K562 (cell line): ENCODE measurements around the gene PKIB. TPM values are rescaled to one million over a fixed set of nuclear protein-coding genes. Genes with fewer than 3 reads are reported as not detected.

Experiments used
- ATAC-seq: fragments of 200-7000 bp; cut with Tn5 transposase; 3 replicates; pipeline ENCODE4 v1.9.1; 2020; ENCODE audit warnings: moderate library complexity
- BruUV-seq: library from RNA; stranded (reverse); fragments of 400-500 nt; replicated peaks from 2 replicates; lab custom pipeline; 2021; lab: Mats Ljungman, UMichigan
- CTCF ChIA-PET: fragments of 300-600 bp; formaldehyde crosslinking; extraction: SDS; loops from one replicate; lab custom pipeline; 2021; ENCODE audit warnings: low intra/inter-chr PET ratio; lab: Yijun Ruan, JAX
- POLR2A ChIA-PET: fragments of 300-600, 350-650 bp; sonication (Branson Sonifier 250); formaldehyde crosslinking; extraction: SDS; loops from one replicate; lab custom pipeline; 2021; ENCODE audit warnings: antibody characterized with exemption, inconsistent platforms; lab: Yijun Ruan, JAX
- DNase-seq, 4 experiments: peaks; one replicate each; pipeline versions ENCODE4 v3.0.0 to v3.0.0-alpha.2; 2011 to 2018; ENCODE audit warnings: low spot score in 3 of 4, mixed read lengths in 3 of 4; ENCODE audit errors: extremely low read depth in 1 of 4
- FAIRE-seq: peaks from 2 replicates; lab custom pipeline; 2011; peaks lifted over from hg19 to GRCh38; lab: Jason Lieb, UNC
- H2AFZ ChIP-seq: 2 replicates; pipeline ENCODE4 v1.6.0; 2011; ENCODE audit warnings: low read depth, low read length, control low read depth, inconsistent platforms
- H3K27ac ChIP-seq: fragments of 200-600 bp; 3 replicates; pipeline ENCODE4 v1.8.0; 2011; ENCODE audit warnings: low read depth, mild to moderate bottlenecking, control low read depth, inconsistent platforms, low read length, moderate library complexity, mixed read lengths; ENCODE audit errors: extremely low read depth
- H3K27me3 ChIP-seq, 2 experiments: fragments of 300-600 bp in 1 of 2; 2 replicates in 1 of 2; 3 replicates in 1 of 2; pipeline versions ENCODE4 v1.6.0 to v1.8.0; 2011; ENCODE audit warnings: inconsistent platforms in 2 of 2, low read length in 2 of 2, mild to moderate bottlenecking in 1 of 2, mixed read lengths in 1 of 2, moderate library complexity in 1 of 2; ENCODE audit not compliant: control insufficient read depth in 2 of 2, insufficient read depth in 2 of 2
- H3K36me3 ChIP-seq: fragments of 300-600 bp; 3 replicates; pipeline ENCODE4 v1.8.0; 2011; ENCODE audit warnings: mild to moderate bottlenecking, low read length, inconsistent platforms; ENCODE audit not compliant: control insufficient read depth, insufficient read depth
- H3K4me1 ChIP-seq, 2 experiments: fragments of 200-600 bp in 1 of 2; replicated peaks in 1 of 2; 2 replicates in 1 of 2; 3 replicates in 1 of 2; pipeline versions ENCODE4 v1.5.1 to v1.8.0; 2011; ENCODE audit warnings: inconsistent platforms in 2 of 2, low read length in 2 of 2, mild to moderate bottlenecking in 1 of 2, mixed read lengths in 1 of 2, moderate library complexity in 1 of 2; ENCODE audit not compliant: control insufficient read depth in 2 of 2, insufficient read depth in 2 of 2
- H3K4me2 ChIP-seq: 2 replicates; pipeline ENCODE4 v1.6.1; 2011; ENCODE audit warnings: low read length, control low read depth, inconsistent platforms, mixed read lengths; ENCODE audit not compliant: insufficient read depth
- H3K4me3 ChIP-seq: fragments of 200-600 bp; sonication (generic), shearing (Covaris generic); 2 replicates; pipeline ENCODE4 v1.5.1; 2016; ENCODE audit warnings: control low read depth, inconsistent platforms
- H3K79me2 ChIP-seq: fragments of 200-600 bp; 3 replicates; pipeline ENCODE4 v1.8.0; 2011; ENCODE audit warnings: low read length, inconsistent platforms; ENCODE audit not compliant: control insufficient read depth, insufficient read depth
- H3K9ac ChIP-seq, 2 experiments: 2 replicates each; pipeline versions ENCODE4 v1.6.0 to v1.6.1; 2011; ENCODE audit warnings: low read depth in 2 of 2, low read length in 2 of 2, control low read depth in 1 of 2, inconsistent platforms in 1 of 2, mild to moderate bottlenecking in 1 of 2, mixed read lengths in 1 of 2; ENCODE audit not compliant: insufficient read depth in 1 of 2
- H3K9me1 ChIP-seq: one replicate; pipeline ENCODE4 v1.6.0; 2011; ENCODE audit warnings: inconsistent platforms, mild to moderate bottlenecking, low read length, moderate library complexity; ENCODE audit not compliant: control insufficient read depth, insufficient read depth
- H3K9me3 ChIP-seq: replicated peaks from 2 replicates; pipeline ENCODE4 v1.5.1; 2011; ENCODE audit warnings: low read depth, low read length, inconsistent platforms; ENCODE audit not compliant: control insufficient read depth, insufficient read depth
- H4K20me1 ChIP-seq: replicated peaks from 2 replicates; pipeline ENCODE4 v1.6.1; 2011; ENCODE audit warnings: low read length, inconsistent platforms, mixed read lengths; ENCODE audit not compliant: control insufficient read depth, insufficient read depth
- ASH1L ChIP-seq: fragments of 450-650 bp; IDR thresholded peaks from 2 replicates; pipeline ENCODE4 v1.6.1; 2018; ENCODE audit warnings: borderline replicate concordance, mild to moderate bottlenecking, low read depth; ENCODE audit not compliant: partially characterized antibody
- BCL6 ChIP-seq: fragments of 250-450 bp; sonication (Bioruptor Pico); IDR thresholded peaks from 2 replicates; pipeline ENCODE4 v1.4.0; 2020
- BRCA1 ChIP-seq, 2 experiments: fragments of 450-650 bp in 1 of 2; sonication (generic) in 1 of 2; formaldehyde crosslinking in 1 of 2; IDR thresholded peaks; 2 replicates each; pipeline versions ENCODE4 v1.5.0 to v1.6.1; 2017 to 2020; ENCODE audit warnings: mild to moderate bottlenecking in 1 of 2, missing genetic modification reagents in 1 of 2
- CSDE1 ChIP-seq, 2 experiments: fragments of 450-650 bp; IDR thresholded peaks; 2 replicates each; pipeline ENCODE4 v1.6.1; 2016; ENCODE audit warnings: mild to moderate bottlenecking in 1 of 2
- FOXP1 ChIP-seq: sonication (generic); formaldehyde crosslinking; IDR thresholded peaks from 2 replicates; pipeline ENCODE4 v1.8.0; 2022; ENCODE audit warnings: mild to moderate bottlenecking, missing genetic modification reagents
- HMG20B ChIP-seq: fragments of 250-450 bp; sonication (Bioruptor Pico); IDR thresholded peaks from 2 replicates; pipeline ENCODE4 v1.5.0; 2021; ENCODE audit warnings: mild to moderate bottlenecking
- MBD1 ChIP-seq: fragments of 250-450 bp; sonication (Bioruptor Pico); IDR thresholded peaks from 2 replicates; pipeline ENCODE4 v1.8.0; 2022; ENCODE audit warnings: inconsistent platforms
- MEF2D ChIP-seq: conservative IDR thresholded peaks from 2 replicates; pipeline ENCODE4 v1.6.1; 2016; ENCODE audit warnings: low read depth, missing genetic modification characterization, missing compliant biosample characterization
- MTA3 ChIP-seq: fragments of 450-650 bp; formaldehyde crosslinking; IDR thresholded peaks from 2 replicates; pipeline ENCODE4 v1.6.1; 2017; ENCODE audit warnings: mild to moderate bottlenecking, borderline replicate concordance
- NR2C1 ChIP-seq, 2 experiments: fragments of 450-650 bp; IDR thresholded peaks; 2 replicates each; pipeline ENCODE4 v1.6.1; 2017; ENCODE audit warnings: mild to moderate bottlenecking in 2 of 2, antibody characterized with exemption in 1 of 2, inconsistent platforms in 1 of 2, missing compliant biosample characterization in 1 of 2, missing genetic modification characterization in 1 of 2
- VEZF1 ChIP-seq: fragments of 200-800 bp; sonication (Bioruptor generic); IDR thresholded peaks from 2 replicates; pipeline ENCODE4 v1.6.1; 2017; ENCODE audit warnings: missing genetic modification characterization, missing compliant biosample characterization
- ZBTB5 ChIP-seq: fragments of 450-650 bp; IDR thresholded peaks from 2 replicates; pipeline ENCODE4 v1.6.1; 2017; ENCODE audit warnings: antibody characterized with exemption
- ZNF551 ChIP-seq: fragments of 250-450 bp; sonication (Bioruptor Pico); IDR thresholded peaks from 2 replicates; pipeline ENCODE4 v1.5.0; 2021; ENCODE audit warnings: mild to moderate bottlenecking, moderate library complexity
- ZNF740 ChIP-seq, 3 experiments: fragments of 200-800 bp in 1 of 3; sonication (Bioruptor generic) in 1 of 3; sonication (generic) in 1 of 3; formaldehyde crosslinking in 1 of 3; IDR thresholded peaks; 2 replicates each; pipeline versions ENCODE4 v1.6.1 to v1.8.0; 2016 to 2022; ENCODE audit warnings: mild to moderate bottlenecking in 2 of 3, missing compliant biosample characterization in 2 of 3, missing genetic modification characterization in 2 of 3, missing genetic modification reagents in 1 of 3
- in situ Hi-C: fragments of 300-500 bp; cut with MboI; formaldehyde crosslinking; loops from 4 replicates; pipeline ENCODE4 v1.15.0; 2018; ENCODE audit warnings: inconsistent platforms, mixed read lengths
- intact Hi-C: fragments of 100-400 bp; cut with micrococcal nuclease; formaldehyde crosslinking; loops from 2 replicates; pipeline ENCODE4 v1.14.2; 2022
- polyA plus RNA-seq, 8 experiments: library from polyadenylated mRNA; depleted of rRNA in 4 of 8; stranded (reverse) in 5 of 8; unstranded in 3 of 8; fragments of >200 nt; fragmentation: Nextera tagmentation in 2 of 8; fragmentation: Illumina TruSeq in 1 of 8; extraction: Ambion mirVana in 2 of 8; extraction: Trizol in 1 of 8; gene quantifications; 2 replicates each; pipeline versions ENCODE4 v1.2.1 to v1.2.3, GENCODE V29; 2011 to 2014; ENCODE audit warnings: inconsistent platforms in 1 of 8, missing spikeins in 1 of 8
- total RNA-seq, 7 experiments: library from RNA; depleted of rRNA in 6 of 7; stranded (reverse); fragments of >200 nt in 6 of 7; fragmentation: Illumina TruSeq in 2 of 7; extraction: Trizol in 2 of 7; gene quantifications; 2 replicates each; pipeline versions ENCODE4 v1.2.1 to v1.2.3, GENCODE V29; 2011 to 2021; ENCODE audit warnings: low replicate concordance in 1 of 7

PKIB gene
- total and polyA plus RNA-seq, 9 of the 15 experiments (the other 6 are each of a cell fraction or from before 2014, with no cell fraction given): 14.8 to 37.5 (median 27.4) TPM

- H3K9me1 ChIP-seq: no peaks in the 10 kb centered on the region
- no peak overlapping the region for H3K9ac ChIP-seq
- no peaks in the 10 kb centered on the region; the same call in 2 of the 3 replicates for H3K79me2 ChIP-seq
- H3K27ac ChIP-seq: no peak overlapping the region
- peaks cover 2% of the 10 kb centered on the region; the same call in 1 of the 2 replicates for H3K9me3 ChIP-seq
- no peak for DNase-seq
- ChIA-PET POLR2A (interaction anchor here (1.0 kb wide), 1 partner anchor 11 kb away, joined by 5 read pairs; no protein-coding TSS in a partner anchor), CTCF (no interaction called here)
- BruUV-seq: no TSS peak
- no peaks in the 10 kb centered on the region; a peak in 1 of 5 replicates for H3K4me1 ChIP-seq
- H2AFZ ChIP-seq: no peak overlapping the region
- no peak for ATAC-seq
- H3K4me2 ChIP-seq: no peak overlapping the region
- no peak for FAIRE-seq
- no peak overlapping the region for H3K4me3 ChIP-seq
- in situ Hi-C loops (no loop called here), intact Hi-C loops (no loop called here)
- H3K36me3 ChIP-seq: no peaks in the 10 kb centered on the region
- no peaks in the 10 kb centered on the region for H4K20me1 ChIP-seq
- no peaks in the 10 kb centered on the region for H3K27me3 ChIP-seq
- TF ChIP-seq CSDE1 (IDR thresholded peaks at IDR 0.05) (no peak), BCL6 (CRISPR knock-in tag) (no peak), ZNF551 (CRISPR knock-in tag) (no peak), MTA3 (no peak), ZBTB5 (no peak), MEF2D (tag) (no peak), FOXP1 (CRISPR knock-in tag) (no peak), ZNF740 (CRISPR knock-in tag; IDR thresholded peaks at IDR 0.05) (no peak), ZNF740 (tag; IDR thresholded peaks at IDR 0.05) (no peak), MBD1 (CRISPR knock-in tag) (no peak), VEZF1 (CRISPR knock-in tag) (no peak), HMG20B (CRISPR knock-in tag) (no peak), ASH1L (no peak), BRCA1 (IDR thresholded peaks at IDR 0.05) (no peak), BRCA1 (CRISPR knock-in tag; IDR thresholded peaks at IDR 0.05) (no peak), NR2C1 (IDR thresholded peaks at IDR 0.05) (no peak), NR2C1 (tag; IDR thresholded peaks at IDR 0.05) (no peak)
Measured at GRCh38 chr6:122568350-122568749, 41.9 kb upstream of the PKIB start.
